ENCODE data around the gene TEX35.

Gene TEX35

GRCh38 chr1:178493301-178493741 lies 19.6 kb upstream of the TEX35 start:
- Histone ChIP-seq H3K79me2 (ENCODE audit: control insufficient read depth, insufficient read depth, low read length, unreplicated experiment) (no peaks in the 10 kb centered on the region), H3K27ac (ENCODE audit: low read depth, low read length) (no peak overlapping the region), H3K4me1 (ENCODE audit: control insufficient read depth, insufficient read depth, low read length, unreplicated experiment) (no peaks in the 10 kb centered on the region), H3K36me3 (ENCODE audit: insufficient read depth, low read length) (no peaks in the 10 kb centered on the region), H2AFZ (ENCODE audit: low read length, unreplicated experiment) (no peak overlapping the region), H3K4me3 (ENCODE audit: low read depth, low read length) (no peak overlapping the region), H3K27me3 (ENCODE audit: insufficient read depth, low read length) (no peaks in the 10 kb centered on the region)

GRCh38 chr1:178494569-178494971 lies 18.3 kb upstream of the TEX35 start:
- Histone ChIP-seq H3K79me2 (ENCODE audit: control insufficient read depth, insufficient read depth, low read length, unreplicated experiment) (no peaks in the 10 kb centered on the region), H3K4me3 (ENCODE audit: low read depth, low read length) (no peak overlapping the region), H3K4me1 (ENCODE audit: control insufficient read depth, insufficient read depth, low read length, unreplicated experiment) (no peaks in the 10 kb centered on the region), H3K27me3 (ENCODE audit: insufficient read depth, low read length) (no peaks in the 10 kb centered on the region), H2AFZ (ENCODE audit: low read length, unreplicated experiment) (no peak overlapping the region), H3K36me3 (ENCODE audit: insufficient read depth, low read length) (no peaks in the 10 kb centered on the region), H3K27ac (ENCODE audit: low read depth, low read length) (no peak overlapping the region)

- Histone ChIP-seq H2AFZ (ENCODE audit: low read length, unreplicated experiment) (no peak overlapping the region), H3K4me1 (ENCODE audit: control insufficient read depth, insufficient read depth, low read length, unreplicated experiment) (no peaks in the 10 kb centered on the region), H3K27me3 (ENCODE audit: insufficient read depth, low read length) (no peaks in the 10 kb centered on the region), H3K79me2 (ENCODE audit: control insufficient read depth, insufficient read depth, low read length, unreplicated experiment) (no peaks in the 10 kb centered on the region), H3K27ac (ENCODE audit: low read depth, low read length) (no peak overlapping the region), H3K36me3 (ENCODE audit: insufficient read depth, low read length) (no peaks in the 10 kb centered on the region), H3K4me3 (ENCODE audit: low read depth, low read length) (no peak overlapping the region)
These were observed 17.8 kb upstream of the TEX35 start for GRCh38 chr1:178495158-178495557.

GRCh38 chr1:178495741-178496409 lies 17.0 kb upstream of the TEX35 start:
- Histone ChIP-seq H3K4me3 (ENCODE audit: low read depth, low read length) (no peak overlapping the region), H2AFZ (ENCODE audit: low read length, unreplicated experiment) (no peak overlapping the region), H3K79me2 (ENCODE audit: control insufficient read depth, insufficient read depth, low read length, unreplicated experiment) (no peaks in the 10 kb centered on the region), H3K27me3 (ENCODE audit: insufficient read depth, low read length) (no peaks in the 10 kb centered on the region), H3K36me3 (ENCODE audit: insufficient read depth, low read length) (no peaks in the 10 kb centered on the region), H3K4me1 (ENCODE audit: control insufficient read depth, insufficient read depth, low read length, unreplicated experiment) (no peaks in the 10 kb centered on the region), H3K27ac (ENCODE audit: low read depth, low read length) (no peak overlapping the region)

- Histone ChIP-seq H3K27me3 (ENCODE audit: insufficient read depth, low read length) (no peaks in the 10 kb centered on the region), H3K27ac (ENCODE audit: low read depth, low read length) (no peak within 1 kb of the TSS), H3K36me3 (ENCODE audit: insufficient read depth, low read length) (no peaks in the 10 kb centered on the region), H3K4me3 (ENCODE audit: low read depth, low read length) (no peak within 1 kb of the TSS), H3K4me1 (ENCODE audit: control insufficient read depth, insufficient read depth, low read length, unreplicated experiment) (no peaks in the 10 kb centered on the region), H3K79me2 (ENCODE audit: control insufficient read depth, insufficient read depth, low read length, unreplicated experiment) (no peaks in the 10 kb centered on the region), H2AFZ (ENCODE audit: low read length, unreplicated experiment) (no peak within 1 kb of the TSS)
These were observed 16.3 kb upstream of the TEX35 start, which contains the start of gene CLEC20A for GRCh38 chr1:178496410-178497135. Gene CLEC20A (minus strand): TSS chr1:178496964. CDS start chr1:178496939, 25 bp downstream.

GRCh38 chr1:178497903-178498478 lies 14.9 kb upstream of the TEX35 start:
- Histone ChIP-seq H3K36me3 (ENCODE audit: insufficient read depth, low read length) (no peaks in the 10 kb centered on the region), H3K79me2 (ENCODE audit: control insufficient read depth, insufficient read depth, low read length, unreplicated experiment) (no peaks in the 10 kb centered on the region), H3K27me3 (ENCODE audit: insufficient read depth, low read length) (no peaks in the 10 kb centered on the region), H3K27ac (ENCODE audit: low read depth, low read length) (no peak overlapping the region), H2AFZ (ENCODE audit: low read length, unreplicated experiment) (no peak overlapping the region), H3K4me3 (ENCODE audit: low read depth, low read length) (no peak overlapping the region), H3K4me1 (ENCODE audit: control insufficient read depth, insufficient read depth, low read length, unreplicated experiment) (no peaks in the 10 kb centered on the region)

- Histone ChIP-seq H3K27ac (ENCODE audit: low read depth, low read length) (no peak overlapping the region), H2AFZ (ENCODE audit: low read length, unreplicated experiment) (no peak overlapping the region), H3K27me3 (ENCODE audit: insufficient read depth, low read length) (no peaks in the 10 kb centered on the region)
These were observed 13.8 kb upstream of the TEX35 start for GRCh38 chr1:178498896-178499675.

GRCh38 chr1:178500091-178500770 lies 12.7 kb upstream of the TEX35 start:
- Histone ChIP-seq H3K27me3 (ENCODE audit: insufficient read depth, low read length) (0 out of 2 replicates have a peak, but pooled peaks cover 3% of the 10 kb centered on the region), H3K4me3 (ENCODE audit: low read depth, low read length) (no peak overlapping the region), H2AFZ (ENCODE audit: low read length, unreplicated experiment) (no peak overlapping the region), H3K36me3 (ENCODE audit: insufficient read depth, low read length) (no peaks in the 10 kb centered on the region), H3K27ac (ENCODE audit: low read depth, low read length) (no peak overlapping the region), H3K79me2 (ENCODE audit: control insufficient read depth, insufficient read depth, low read length, unreplicated experiment) (no peaks in the 10 kb centered on the region), H3K4me1 (ENCODE audit: control insufficient read depth, insufficient read depth, low read length, unreplicated experiment) (no peaks in the 10 kb centered on the region)

More at GRCh38 chr1:178498896-178499675, 13.8 kb upstream of the TEX35 start:
- no peak overlapping the region for H3K4me3 ChIP-seq (ENCODE audit: low read depth, low read length)
- no peaks in the 10 kb centered on the region for H3K79me2 ChIP-seq (ENCODE audit: control insufficient read depth, insufficient read depth, low read length, unreplicated experiment)
- no peaks in the 10 kb centered on the region for H3K4me1 ChIP-seq (ENCODE audit: control insufficient read depth, insufficient read depth, low read length, unreplicated experiment)
- H3K36me3 ChIP-seq (ENCODE audit: insufficient read depth, low read length) = no peaks in the 10 kb centered on the region

GRCh38 chr1:178500936-178501554 lies 11.9 kb upstream of the TEX35 start:
- no peak overlapping the region for H2AFZ ChIP-seq (ENCODE audit: low read length, unreplicated experiment)
- H3K4me3 ChIP-seq (ENCODE audit: low read depth, low read length) = no peak overlapping the region

More at GRCh38 chr1:178500936-178501554, 11.9 kb upstream of the TEX35 start:
- no peaks in the 10 kb centered on the region for H3K79me2 ChIP-seq (ENCODE audit: control insufficient read depth, insufficient read depth, low read length, unreplicated experiment)
- no peaks in the 10 kb centered on the region for H3K36me3 ChIP-seq (ENCODE audit: insufficient read depth, low read length)
- H3K27me3 ChIP-seq (ENCODE audit: insufficient read depth, low read length) = 0 out of 2 replicates have a peak, but pooled peaks cover 3% of the 10 kb centered on the region
- H3K27ac ChIP-seq (ENCODE audit: low read depth, low read length) = no peak overlapping the region
- no peaks in the 10 kb centered on the region for H3K4me1 ChIP-seq (ENCODE audit: control insufficient read depth, insufficient read depth, low read length, unreplicated experiment)

Measured in ACC112 (cell line).